Activated CD8-positive, alpha-beta T cell treated with anti-CD3 and anti-CD28 coated beads, Interleukin-2, amount 10 ng/mL, durations not matched to agents 7 days and 5 days (primary cell): ENCODE measurements around the gene FGFRL1. TPM values are rescaled to one million over a fixed set of nuclear protein-coding genes. Genes with fewer than 3 reads are reported as not detected.
A peak's percentile ranks its signal among the peaks of the same experiment; 100 is the strongest.

Experiments used
- ATAC-seq: fragments of 150-1000 bp; cut with Tn5 transposase; one replicate; pipeline ENCODE4 v1.10.0; 2021; ENCODE audit warnings: moderate library complexity
- CTCF ChIA-PET: fragments of 350-600 bp; sonication (Branson Sonifier 250); formaldehyde crosslinking; loops from one replicate; lab custom pipeline; 2021; ENCODE audit warnings: antibody characterized with exemption; lab: Charles Lee
- POLR2A ChIA-PET: fragments of 350-600 bp; sonication (Branson Sonifier 250); formaldehyde crosslinking; loops from one replicate; lab custom pipeline; 2021; ENCODE audit warnings: antibody characterized with exemption; lab: Charles Lee
- DNase-seq: peaks from one replicate; pipeline ENCODE4 v3.0.0-alpha.2; 2020
- H3K27ac Mint-ChIP-seq: one replicate; pipeline ENCODE4 v1.8.0; 2021; ENCODE audit warnings: mild to moderate bottlenecking, mixed read lengths
- H3K27me3 Mint-ChIP-seq: one replicate; pipeline ENCODE4 v1.8.0; 2021; ENCODE audit warnings: low read depth, mixed read lengths
- H3K36me3 Mint-ChIP-seq: one replicate; pipeline ENCODE4 v1.8.0; 2021; ENCODE audit warnings: low read depth, mixed read lengths
- H3K4me1 Mint-ChIP-seq: one replicate; pipeline ENCODE4 v1.8.0; 2021; ENCODE audit warnings: low read depth, mixed read lengths
- H3K4me3 Mint-ChIP-seq: one replicate; pipeline ENCODE4 v1.8.0; 2021; ENCODE audit warnings: mild to moderate bottlenecking, mixed read lengths
- H3K9me3 Mint-ChIP-seq: one replicate; pipeline ENCODE4 v1.8.0; 2022; ENCODE audit warnings: mixed read lengths; ENCODE audit not compliant: insufficient read depth
- total RNA-seq, 2 experiments: library from RNA; stranded (reverse); gene quantifications; one replicate each; pipeline ENCODE4 v1.2.3, GENCODE V29; 2021

FGFRL1 gene
- total RNA-seq, 2 experiments from 2014 or later: 8.1 to 10.1 TPM

- no peaks in the 10 kb centered on the region for H3K27me3 Mint-ChIP-seq
- ChIA-PET CTCF (no interaction called here), POLR2A (no interaction called here)
- ATAC-seq (no peak), DNase-seq (no peak)
- H3K27ac Mint-ChIP-seq: no peak overlapping the region
- peaks cover 8% of the 10 kb centered on the region for H3K4me1 Mint-ChIP-seq
- H3K9me3 Mint-ChIP-seq: no peaks in the 10 kb centered on the region
- no peak overlapping the region for H3K4me3 Mint-ChIP-seq
- no peaks in the 10 kb centered on the region for H3K36me3 Mint-ChIP-seq
These were observed 5.8 kb downstream of the FGFRL1 start for GRCh38 chr4:1017211-1017610.

- Mint-ChIP-seq H3K4me1 (peaks cover 8% of the 10 kb centered on the region), H3K36me3 (no peaks in the 10 kb centered on the region), H3K27ac (no peak overlapping the region), H3K27me3 (no peaks in the 10 kb centered on the region), H3K4me3 (no peak overlapping the region), H3K9me3 (no peaks in the 10 kb centered on the region)
- POLR2A ChIA-PET: no interaction called here
- CTCF ChIA-PET: no interaction called here
- ATAC-seq (no peak), DNase-seq (no peak)
These were observed 6.3 kb downstream of the FGFRL1 start for GRCh38 chr4:1017706-1018105.

- Mint-ChIP-seq H3K27ac (no peak overlapping the region), H3K9me3 (no peaks in the 10 kb centered on the region), H3K36me3 (no peaks in the 10 kb centered on the region), H3K4me1 (peaks cover 8% of the 10 kb centered on the region), H3K27me3 (no peaks in the 10 kb centered on the region), H3K4me3 (no peak overlapping the region)
- CTCF ChIA-PET: no interaction called here
- no peak for ATAC-seq
- DNase-seq: no peak
- POLR2A ChIA-PET: no interaction called here
These were observed 7.0 kb downstream of the FGFRL1 start for GRCh38 chr4:1018147-1019020.

GRCh38 chr4:1019320-1019719 is 7.9 kb downstream of the FGFRL1 start:
- POLR2A ChIA-PET: no interaction called here
- no peaks in the 10 kb centered on the region for H3K27me3 Mint-ChIP-seq
- no peak overlapping the region for H3K4me3 Mint-ChIP-seq
- no peak overlapping the region for H3K27ac Mint-ChIP-seq
- DNase-seq (no peak), ATAC-seq (no peak)
- no peaks in the 10 kb centered on the region for H3K9me3 Mint-ChIP-seq
- no peaks in the 10 kb centered on the region for H3K36me3 Mint-ChIP-seq
- no peaks in the 10 kb centered on the region for H3K4me1 Mint-ChIP-seq
- CTCF ChIA-PET: no interaction called here

GRCh38 chr4:1019729-1020470 is 8.5 kb downstream of the FGFRL1 start:
- no peaks in the 10 kb centered on the region for H3K4me1 Mint-ChIP-seq
- ChIA-PET CTCF (no interaction called here), POLR2A (no interaction called here)
- ATAC-seq: peak; percentile 15
- no peaks in the 10 kb centered on the region for H3K9me3 Mint-ChIP-seq
- no peak overlapping the region for H3K4me3 Mint-ChIP-seq
- H3K27ac Mint-ChIP-seq: no peak overlapping the region
- H3K36me3 Mint-ChIP-seq: no peaks in the 10 kb centered on the region
- H3K27me3 Mint-ChIP-seq: no peaks in the 10 kb centered on the region
- no peak for DNase-seq

- CTCF ChIA-PET: no interaction called here
- peaks cover 7% of the 10 kb centered on the region for H3K4me1 Mint-ChIP-seq
- DNase-seq (no peak), ATAC-seq (no peak)
- H3K4me3 Mint-ChIP-seq: no peak overlapping the region
- no peaks in the 10 kb centered on the region for H3K9me3 Mint-ChIP-seq
- POLR2A ChIA-PET: interaction anchor here (0.9 kb wide), 1 partner anchor 11 kb away, joined by 3 read pairs; no protein-coding TSS in a partner anchor
- H3K27me3 Mint-ChIP-seq: no peaks in the 10 kb centered on the region
- H3K27ac Mint-ChIP-seq: no peak overlapping the region
- peaks cover 5% of the 10 kb centered on the region for H3K36me3 Mint-ChIP-seq
These were observed 10.1 kb downstream of the FGFRL1 start for GRCh38 chr4:1021386-1022050.

- Mint-ChIP-seq H3K27ac (no peak overlapping the region), H3K4me3 (no peak overlapping the region), H3K27me3 (no peaks in the 10 kb centered on the region), H3K4me1 (peaks cover 7% of the 10 kb centered on the region), H3K36me3 (peaks cover 5% of the 10 kb centered on the region), H3K9me3 (no peaks in the 10 kb centered on the region)
- CTCF ChIA-PET: no interaction called here
- no peak for DNase-seq
- POLR2A ChIA-PET: interaction anchor here (0.9 kb wide), 1 partner anchor 12 kb away, joined by 3 read pairs; no protein-coding TSS in a partner anchor
- ATAC-seq: no peak
These were observed 10.8 kb downstream of the FGFRL1 start for GRCh38 chr4:1022051-1022738.

- H3K36me3 Mint-ChIP-seq: peaks cover 5% of the 10 kb centered on the region
- no peak for ATAC-seq
- no peaks in the 10 kb centered on the region for H3K27me3 Mint-ChIP-seq
- CTCF ChIA-PET: no interaction called here
- POLR2A ChIA-PET: no interaction called here
- H3K9me3 Mint-ChIP-seq: no peaks in the 10 kb centered on the region
- no peak for DNase-seq
- H3K4me1 Mint-ChIP-seq: peaks cover 7% of the 10 kb centered on the region
- H3K27ac Mint-ChIP-seq: no peak overlapping the region
- H3K4me3 Mint-ChIP-seq: no peak overlapping the region
These were observed 11.3 kb downstream of the FGFRL1 start for GRCh38 chr4:1022739-1023066.

GRCh38 chr4:1023075-1023640 is 11.7 kb downstream of the FGFRL1 start:
- Mint-ChIP-seq H3K4me1 (peaks cover 7% of the 10 kb centered on the region), H3K9me3 (no peaks in the 10 kb centered on the region), H3K4me3 (no peak overlapping the region), H3K36me3 (peaks cover 5% of the 10 kb centered on the region), H3K27ac (no peak overlapping the region), H3K27me3 (no peaks in the 10 kb centered on the region)
- ChIA-PET POLR2A (no interaction called here), CTCF (no interaction called here)
- no peak for ATAC-seq
- no peak for DNase-seq

- no peaks in the 10 kb centered on the region for H3K27me3 Mint-ChIP-seq
- H3K27ac Mint-ChIP-seq: no peak overlapping the region
- ChIA-PET POLR2A (no interaction called here), CTCF (no interaction called here)
- DNase-seq: no peak
- no peak overlapping the region for H3K4me3 Mint-ChIP-seq
- H3K36me3 Mint-ChIP-seq: peaks cover 5% of the 10 kb centered on the region
- peaks cover 7% of the 10 kb centered on the region for H3K4me1 Mint-ChIP-seq
- no peak for ATAC-seq
- no peaks in the 10 kb centered on the region for H3K9me3 Mint-ChIP-seq
These were observed 12.7 kb downstream of the FGFRL1 start for GRCh38 chr4:1023895-1024740.
